Activated naive CD8-positive, alpha-beta T cell treated with anti-CD3 and anti-CD28 coated beads, Interleukin-2, amount 10 ng/mL, durations not matched to agents 7 days and 5 days (primary cell): Measurements from ENCODE around the gene NPHS1. TPM values are rescaled to one million over a fixed set of nuclear protein-coding genes. Genes with fewer than 3 reads are reported as not detected.
A peak's percentile ranks its signal among the peaks of the same experiment; 100 is the strongest.
"Not testable (repeated sequence)": the region's sequence is repeated elsewhere in the genome, so short reads cannot be mapped to it uniquely, and the experiment has no call there.

Experiments used
- ATAC-seq: fragments of 150-1000 bp; cut with Tn5 transposase; one replicate; pipeline ENCODE4 v1.10.0; 2021; ENCODE audit warnings: low read depth, moderate library complexity
- POLR2A ChIA-PET: fragments of 350-600 bp; sonication (Branson Sonifier 250); formaldehyde crosslinking; loops from one replicate; lab custom pipeline; 2021; ENCODE audit warnings: antibody characterized with exemption; lab: Charles Lee
- DNase-seq: peaks from one replicate; pipeline ENCODE4 v3.0.0; 2021
- H3K27ac Mint-ChIP-seq: one replicate; pipeline ENCODE4 v1.8.0; 2022; ENCODE audit warnings: mild to moderate bottlenecking, mixed read lengths
- H3K27me3 Mint-ChIP-seq: one replicate; pipeline ENCODE4 v1.8.0; 2022; ENCODE audit warnings: mild to moderate bottlenecking, moderate library complexity, mixed read lengths
- H3K36me3 Mint-ChIP-seq: one replicate; pipeline ENCODE4 v1.8.0; 2021; ENCODE audit warnings: mild to moderate bottlenecking, mixed read lengths
- H3K4me1 Mint-ChIP-seq: one replicate; pipeline ENCODE4 v1.8.0; 2021; ENCODE audit warnings: mixed read lengths
- H3K4me3 Mint-ChIP-seq: one replicate; pipeline ENCODE4 v1.8.0; 2022; ENCODE audit warnings: mild to moderate bottlenecking, moderate library complexity, mixed read lengths
- H3K9me3 Mint-ChIP-seq: one replicate; pipeline ENCODE4 v1.8.0; 2021; ENCODE audit warnings: mixed read lengths
- total RNA-seq, 2 experiments: library from RNA; stranded (reverse); gene quantifications; one replicate each; pipeline ENCODE4 v1.2.3, GENCODE V29; 2021

The NPHS1 gene, protein sequence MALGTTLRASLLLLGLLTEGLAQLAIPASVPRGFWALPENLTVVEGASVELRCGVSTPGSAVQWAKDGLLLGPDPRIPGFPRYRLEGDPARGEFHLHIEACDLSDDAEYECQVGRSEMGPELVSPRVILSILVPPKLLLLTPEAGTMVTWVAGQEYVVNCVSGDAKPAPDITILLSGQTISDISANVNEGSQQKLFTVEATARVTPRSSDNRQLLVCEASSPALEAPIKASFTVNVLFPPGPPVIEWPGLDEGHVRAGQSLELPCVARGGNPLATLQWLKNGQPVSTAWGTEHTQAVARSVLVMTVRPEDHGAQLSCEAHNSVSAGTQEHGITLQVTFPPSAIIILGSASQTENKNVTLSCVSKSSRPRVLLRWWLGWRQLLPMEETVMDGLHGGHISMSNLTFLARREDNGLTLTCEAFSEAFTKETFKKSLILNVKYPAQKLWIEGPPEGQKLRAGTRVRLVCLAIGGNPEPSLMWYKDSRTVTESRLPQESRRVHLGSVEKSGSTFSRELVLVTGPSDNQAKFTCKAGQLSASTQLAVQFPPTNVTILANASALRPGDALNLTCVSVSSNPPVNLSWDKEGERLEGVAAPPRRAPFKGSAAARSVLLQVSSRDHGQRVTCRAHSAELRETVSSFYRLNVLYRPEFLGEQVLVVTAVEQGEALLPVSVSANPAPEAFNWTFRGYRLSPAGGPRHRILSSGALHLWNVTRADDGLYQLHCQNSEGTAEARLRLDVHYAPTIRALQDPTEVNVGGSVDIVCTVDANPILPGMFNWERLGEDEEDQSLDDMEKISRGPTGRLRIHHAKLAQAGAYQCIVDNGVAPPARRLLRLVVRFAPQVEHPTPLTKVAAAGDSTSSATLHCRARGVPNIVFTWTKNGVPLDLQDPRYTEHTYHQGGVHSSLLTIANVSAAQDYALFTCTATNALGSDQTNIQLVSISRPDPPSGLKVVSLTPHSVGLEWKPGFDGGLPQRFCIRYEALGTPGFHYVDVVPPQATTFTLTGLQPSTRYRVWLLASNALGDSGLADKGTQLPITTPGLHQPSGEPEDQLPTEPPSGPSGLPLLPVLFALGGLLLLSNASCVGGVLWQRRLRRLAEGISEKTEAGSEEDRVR (N-terminal part only)
- under 1 TPM in 1 of 2 experiments, not detected in 1; 0.40 TPM for total RNA-seq

DNA sequence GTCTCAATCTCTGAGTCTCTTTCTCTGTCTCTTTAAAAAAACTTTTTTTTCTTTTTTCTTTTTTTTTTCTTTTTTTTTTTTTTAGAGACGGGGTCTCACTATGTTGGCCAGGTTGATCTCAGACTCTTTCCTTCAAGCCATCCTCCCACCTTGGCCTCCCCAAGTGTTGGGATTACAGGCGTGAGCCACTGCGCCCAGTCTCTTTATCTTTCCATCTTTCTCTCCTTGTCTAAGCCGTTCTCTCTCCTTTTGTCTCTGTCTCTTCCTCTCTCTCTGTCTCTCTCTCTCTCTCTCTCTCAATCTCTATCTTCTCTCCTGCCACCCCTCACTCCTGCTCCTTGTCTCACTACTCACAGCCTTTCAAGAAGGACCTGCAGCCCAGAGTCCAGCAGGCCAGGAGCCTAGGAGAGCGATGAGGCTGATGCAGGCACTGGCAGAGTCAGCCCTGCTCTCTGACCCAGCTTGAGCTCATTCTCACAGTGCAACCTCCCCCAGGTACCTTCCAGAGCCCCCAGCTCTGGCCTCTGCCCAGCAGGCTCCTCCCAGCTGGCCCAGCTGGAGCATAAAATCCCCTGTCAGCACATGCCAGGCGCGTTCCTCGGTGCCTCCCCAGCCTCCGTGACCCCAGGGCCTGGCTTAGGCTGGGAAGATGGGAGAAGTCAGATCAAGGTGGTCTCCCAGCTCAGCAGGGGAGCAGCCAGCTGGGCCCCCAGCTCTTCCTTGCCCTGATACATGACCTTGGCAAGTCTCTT, at the start of gene NPHS1:
TSS of gene NPHS1 (minus strand) at position 476 of the 752 bp plus-strand sequence. CDS start 667 bp downstream, outside the sequence.
- no peaks in the 10 kb centered on the region for H3K9me3 Mint-ChIP-seq
- H3K36me3 Mint-ChIP-seq = no peaks in the 10 kb centered on the region
- POLR2A ChIA-PET = interaction anchor here (0.8 kb wide), 1 partner anchor 79 kb away, joined by 3 read pairs; no protein-coding TSS in a partner anchor
- H3K27ac Mint-ChIP-seq = no peak within 1 kb of the TSS
- no peak for DNase-seq
- peaks cover 5% of the 10 kb centered on the region for H3K4me1 Mint-ChIP-seq
- H3K4me3 Mint-ChIP-seq = peak within 1 kb of the TSS; percentile 28
- ATAC-seq = no peak
- peaks cover 48% of the 10 kb centered on the region for H3K27me3 Mint-ChIP-seq

DNA sequence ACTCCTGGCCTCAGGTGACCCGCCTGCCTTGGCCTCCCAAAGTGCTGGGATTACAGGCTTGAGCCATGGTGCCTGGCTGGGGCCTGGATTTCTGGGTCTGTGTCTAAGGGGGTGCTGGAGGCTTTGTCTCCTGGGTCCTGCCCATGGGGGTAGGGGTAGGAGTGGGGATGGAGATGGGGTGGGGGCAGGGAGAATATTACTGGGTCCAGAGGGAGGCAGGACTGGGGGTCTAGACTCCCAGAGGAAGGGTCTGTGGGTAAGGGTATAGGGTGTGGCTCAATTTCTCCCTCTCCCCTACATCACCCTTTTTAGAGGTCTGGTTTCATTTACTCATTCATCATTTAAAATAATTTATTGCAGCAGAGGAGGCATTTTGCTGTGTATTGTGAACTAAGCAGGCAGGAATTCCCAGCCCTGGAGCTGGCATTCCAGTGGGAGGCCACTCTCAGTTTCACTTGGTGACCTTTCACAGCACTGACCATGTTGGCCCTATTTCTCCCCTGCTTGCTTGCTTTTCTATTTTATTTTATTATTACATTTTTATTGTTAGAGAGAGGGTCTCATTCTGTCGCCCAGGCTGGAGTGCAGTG, 48.8 kb upstream of the NPHS1 start:
- H3K27me3 Mint-ChIP-seq = no peaks in the 10 kb centered on the region
- POLR2A ChIA-PET = interaction anchor here (0.7 to 2.3 kb wide), 11 partner anchors 10 to 190 kb away, joined by 3 to 36 read pairs (median 3); partner anchors contain the start of gene LIN37
- ATAC-seq (no peak), DNase-seq (no peak)
- H3K27ac Mint-ChIP-seq = peak overlapping the region; percentile 97
- peak overlapping the region; percentile 92 for H3K4me3 Mint-ChIP-seq
- H3K36me3 Mint-ChIP-seq = peaks cover 17% of the 10 kb centered on the region
- H3K9me3 Mint-ChIP-seq = no peaks in the 10 kb centered on the region
- H3K4me1 Mint-ChIP-seq = peaks cover 40% of the 10 kb centered on the region

DNA sequence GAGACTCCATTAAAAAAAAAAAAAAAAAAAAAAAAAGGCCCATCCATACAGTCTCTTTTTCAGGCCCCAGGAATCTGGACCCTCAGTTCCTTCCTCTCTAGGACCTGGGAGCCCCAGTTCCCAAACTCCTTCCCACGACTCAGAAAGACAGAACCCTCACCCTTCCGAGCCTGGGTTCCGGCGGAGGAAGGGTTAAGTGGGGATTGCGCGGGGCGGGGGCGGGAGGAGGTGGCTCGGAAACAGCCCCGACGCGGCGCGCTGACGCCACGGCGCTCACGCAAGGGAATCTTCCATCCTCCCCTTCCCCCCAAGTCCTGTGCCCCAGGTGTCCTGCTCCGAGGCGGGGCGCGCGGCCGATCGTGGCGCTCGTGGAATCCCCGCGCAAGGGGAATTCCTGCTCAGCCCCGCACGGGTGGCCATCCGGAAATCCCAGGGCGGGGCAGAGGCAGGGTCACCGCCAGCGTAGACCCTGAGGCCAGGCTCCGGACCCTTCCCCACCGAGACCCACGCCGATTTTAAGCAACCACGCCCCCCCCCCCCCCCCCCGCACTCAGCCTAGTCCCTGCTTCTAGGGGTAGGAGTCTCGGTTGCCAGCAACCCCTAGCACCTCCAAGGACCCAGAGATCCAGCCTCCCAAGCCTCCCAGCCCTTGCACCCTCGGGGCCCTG, 47.4 kb upstream of the NPHS1 start:
- Mint-ChIP-seq H3K36me3 (peaks cover 22% of the 10 kb centered on the region), H3K27me3 (no peaks in the 10 kb centered on the region), H3K9me3 (no peaks in the 10 kb centered on the region), H3K4me3 (peak overlapping the region; percentile 92), H3K27ac (peak overlapping the region; percentile 97), H3K4me1 (peaks cover 34% of the 10 kb centered on the region)
- ATAC-seq = peak; percentile 41
- POLR2A ChIA-PET = interaction anchor here (0.6 to 2.3 kb wide), 5 partner anchors 8 to 395 kb away, joined by 3 to 36 read pairs (median 3); partner anchors contain the start of gene LIN37
- DNase-seq = peak; percentile 87

DNA sequence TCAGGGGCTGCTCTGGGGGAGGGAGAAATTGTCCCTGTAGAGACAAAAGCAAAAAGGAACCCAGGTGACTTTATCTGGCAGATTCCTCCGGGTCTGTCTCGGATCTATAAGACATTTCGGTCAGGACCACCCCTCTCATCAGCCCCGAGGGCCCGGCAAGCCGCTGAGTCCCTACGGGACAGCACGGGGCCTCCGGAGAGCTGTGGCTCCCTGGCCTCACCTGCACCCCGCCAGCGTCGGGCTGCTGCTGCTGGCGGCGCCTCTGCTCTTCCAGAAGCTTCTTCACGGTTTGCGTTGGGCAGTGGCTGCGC, 46.1 kb upstream of the NPHS1 start:
- no peaks in the 10 kb centered on the region for H3K27me3 Mint-ChIP-seq
- ATAC-seq (no peak), DNase-seq (peak; percentile 46)
- peaks cover 21% of the 10 kb centered on the region for H3K36me3 Mint-ChIP-seq
- peak overlapping the region; percentile 92 for H3K4me3 Mint-ChIP-seq
- POLR2A ChIA-PET = interaction anchor here (0.9 to 1.3 kb wide), 2 partner anchors 11 to 33 kb away, joined by 4 to 5 read pairs; no protein-coding TSS in a partner anchor
- peak overlapping the region; percentile 97 for H3K27ac Mint-ChIP-seq
- no peaks in the 10 kb centered on the region for H3K9me3 Mint-ChIP-seq
- peaks cover 24% of the 10 kb centered on the region for H3K4me1 Mint-ChIP-seq

DNA sequence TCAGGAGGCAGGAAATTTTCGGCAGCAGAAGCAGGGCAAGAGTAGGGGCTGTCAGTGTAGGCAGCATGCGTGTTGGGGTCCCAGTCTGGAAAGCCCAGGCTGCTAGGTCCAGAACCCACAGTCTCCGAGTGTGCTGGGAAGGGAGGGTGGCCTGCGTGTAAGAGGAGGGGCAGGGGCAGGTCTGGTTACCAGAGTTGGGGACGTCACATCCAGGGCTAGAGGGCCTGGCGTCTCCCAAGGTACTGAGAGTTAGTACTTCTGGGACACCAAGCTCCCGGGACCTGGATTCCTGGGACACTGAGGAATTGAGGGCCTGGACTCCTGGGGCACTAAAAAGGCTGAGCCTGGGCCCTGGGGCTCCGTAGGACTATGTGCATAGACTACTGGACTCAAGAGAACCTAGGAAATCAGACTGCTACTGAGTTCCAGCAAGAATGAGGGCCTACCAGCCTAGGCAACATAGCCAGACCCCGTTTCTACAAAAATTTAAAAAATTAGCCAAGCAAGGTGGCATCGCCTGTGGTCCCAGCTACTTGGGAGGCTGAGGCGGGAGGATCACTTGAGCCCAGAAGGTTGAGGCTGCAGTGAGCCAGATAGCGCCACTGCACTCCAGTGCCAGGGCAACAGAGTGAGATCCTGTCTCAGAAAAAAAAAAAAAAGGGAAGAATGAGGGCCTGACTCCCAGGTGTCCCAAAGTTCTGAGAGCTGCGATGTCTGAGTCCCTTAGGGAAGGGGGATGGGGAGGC, 45.6 kb upstream of the NPHS1 start:
- Mint-ChIP-seq H3K27ac (peak overlapping the region; percentile 97), H3K27me3 (no peaks in the 10 kb centered on the region), H3K4me1 (peaks cover 21% of the 10 kb centered on the region), H3K36me3 (peaks cover 22% of the 10 kb centered on the region), H3K9me3 (no peaks in the 10 kb centered on the region), H3K4me3 (peak overlapping the region; percentile 92)
- DNase-seq = no peak
- ATAC-seq = no peak
- POLR2A ChIA-PET = interaction anchor here (0.9 to 1.3 kb wide), 2 partner anchors 10 to 33 kb away, joined by 4 to 5 read pairs; no protein-coding TSS in a partner anchor

DNA sequence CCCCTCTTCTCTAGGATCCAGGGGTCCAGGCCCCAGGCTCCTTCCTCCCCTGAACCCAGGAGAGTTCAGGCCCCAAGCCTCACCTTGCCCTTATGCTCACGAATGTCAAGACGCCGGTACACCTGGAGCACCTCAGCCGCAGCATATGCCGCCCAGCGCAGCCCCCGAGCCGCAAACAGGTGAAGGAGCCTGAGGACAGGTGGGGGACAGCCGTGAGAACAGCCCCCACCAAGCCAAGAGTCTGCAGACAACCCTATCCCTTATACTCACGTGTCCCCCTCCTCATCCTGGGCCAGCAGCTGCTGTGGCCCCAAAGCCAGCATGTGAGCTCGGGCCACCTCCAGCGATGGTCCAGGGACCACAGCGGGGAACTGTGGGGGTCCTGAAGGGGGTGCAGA, 44.3 kb upstream of the NPHS1 start:
- Mint-ChIP-seq H3K36me3 (peaks cover 26% of the 10 kb centered on the region), H3K4me1 (peaks cover 17% of the 10 kb centered on the region), H3K4me3 (no peak overlapping the region), H3K27me3 (no peaks in the 10 kb centered on the region), H3K9me3 (no peaks in the 10 kb centered on the region), H3K27ac (no peak overlapping the region)
- ATAC-seq (no peak), DNase-seq (no peak)
- POLR2A ChIA-PET = no interaction called here

DNA sequence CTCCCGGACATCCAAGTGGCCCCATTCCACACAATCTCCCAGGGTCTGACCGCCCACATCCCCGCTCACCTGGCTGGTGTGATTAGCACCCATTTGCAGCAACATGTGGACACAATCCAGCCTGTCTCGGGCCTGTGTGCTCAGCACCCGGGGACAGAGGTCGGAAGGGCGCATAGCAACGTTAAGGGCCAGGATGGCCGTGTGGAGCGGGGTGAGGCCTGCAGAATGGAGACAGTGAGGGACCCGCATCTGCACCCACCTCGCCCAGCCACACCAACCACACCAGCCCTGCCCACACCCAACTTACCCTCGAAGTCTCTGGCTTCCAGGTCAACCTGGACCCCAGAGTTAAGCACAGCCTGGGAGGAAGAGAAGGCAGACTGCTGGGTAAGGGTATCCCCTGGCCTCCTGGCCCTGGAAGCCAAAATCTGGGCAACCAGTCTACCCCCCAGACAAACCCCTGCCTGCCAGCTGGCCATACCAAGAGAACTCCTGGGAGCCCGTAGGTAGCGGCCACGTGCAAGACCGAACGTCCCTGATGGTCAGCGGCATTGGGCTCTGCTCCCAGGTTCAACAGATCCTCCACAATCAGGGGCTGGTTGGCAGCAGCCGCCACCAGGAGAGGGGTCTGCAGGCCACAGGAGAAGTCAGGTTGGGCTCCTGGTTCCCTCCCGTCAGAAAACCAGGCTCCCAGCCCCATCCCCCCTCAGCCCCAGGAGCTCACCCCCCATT, 43.8 kb upstream of the NPHS1 start:
- DNase-seq = no peak
- Mint-ChIP-seq H3K27me3 (no peaks in the 10 kb centered on the region), H3K27ac (no peak overlapping the region), H3K4me1 (peaks cover 15% of the 10 kb centered on the region), H3K4me3 (no peak overlapping the region), H3K36me3 (peaks cover 30% of the 10 kb centered on the region), H3K9me3 (no peaks in the 10 kb centered on the region)
- no peak for ATAC-seq
- POLR2A ChIA-PET = no interaction called here

DNA sequence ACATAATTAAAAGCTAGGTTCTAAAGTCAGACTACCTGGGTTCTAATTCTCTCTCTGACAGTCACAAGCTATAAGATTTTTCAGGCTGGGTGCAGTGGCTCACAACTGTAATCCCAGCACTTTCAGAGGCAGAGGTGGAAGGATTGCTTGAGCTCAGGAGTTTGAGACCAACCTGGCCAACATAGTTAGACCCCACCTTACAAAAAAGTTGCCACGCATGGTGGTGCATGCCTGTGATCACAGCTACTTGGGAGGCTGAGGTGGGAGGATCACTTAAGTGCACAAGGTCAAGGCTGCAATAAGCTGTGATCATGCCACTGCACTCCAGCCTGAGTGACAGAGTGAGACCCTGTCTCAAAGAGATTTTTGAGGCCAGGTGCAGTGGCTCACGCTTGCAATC, 42.0 kb upstream of the NPHS1 start:
- Mint-ChIP-seq H3K27ac (no peak overlapping the region), H3K9me3 (no peaks in the 10 kb centered on the region), H3K4me1 (peaks cover 18% of the 10 kb centered on the region), H3K27me3 (no peaks in the 10 kb centered on the region), H3K4me3 (no peak overlapping the region), H3K36me3 (peaks cover 41% of the 10 kb centered on the region)
- no peak for ATAC-seq
- no peak for DNase-seq
- POLR2A ChIA-PET = interaction anchor here (0.8 kb wide), 1 partner anchor 11 kb away, joined by 3 read pairs; no protein-coding TSS in a partner anchor

DNA sequence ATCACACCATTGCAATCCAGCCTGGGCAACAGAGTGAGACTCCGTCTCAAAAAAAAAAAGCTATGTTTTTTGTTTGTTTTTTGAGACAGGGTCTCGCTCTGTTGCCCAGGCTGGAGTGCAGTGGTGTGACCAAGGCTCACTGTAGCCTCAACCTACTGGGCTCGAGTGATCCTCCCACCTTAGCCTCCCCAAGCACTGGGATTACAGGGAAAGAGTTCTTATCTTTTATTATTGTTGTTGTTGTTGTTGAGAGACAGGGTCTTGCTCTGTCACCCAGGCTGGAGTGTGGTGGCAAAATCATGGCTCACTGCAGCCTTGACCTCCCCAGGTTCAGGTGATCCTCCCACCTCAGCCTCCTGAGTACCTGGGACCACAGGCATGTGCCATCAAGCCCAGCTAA, 39.5 kb upstream of the NPHS1 start:
- not testable (repeated sequence) for H3K27ac Mint-ChIP-seq, ATAC-seq

DNA sequence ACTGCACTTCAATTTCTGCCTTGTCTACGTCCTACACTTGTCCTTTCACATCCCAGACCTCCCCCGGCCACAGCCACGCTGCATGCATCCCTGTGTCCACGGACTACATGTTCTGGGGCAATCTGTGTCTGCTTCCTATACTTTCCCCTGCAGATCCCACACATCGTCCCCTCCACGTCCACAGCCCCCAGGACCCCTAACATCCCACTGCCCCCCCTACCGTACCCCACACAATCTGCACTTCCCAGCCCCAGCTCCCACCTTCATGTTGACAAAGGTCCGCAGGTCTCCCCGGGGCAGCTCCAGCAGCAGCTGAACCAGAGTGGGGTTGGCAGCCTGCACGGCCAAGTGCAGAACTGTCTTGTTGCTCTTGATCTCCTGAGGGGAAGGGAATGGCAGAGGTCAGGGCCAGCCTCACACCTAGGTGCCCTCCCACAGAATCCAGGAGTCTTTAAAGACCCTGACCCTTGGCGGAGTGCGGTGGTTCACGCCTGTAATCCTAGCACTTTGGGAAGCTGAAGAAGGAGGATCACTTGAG, 37.9 kb upstream of the NPHS1 start:
- H3K36me3 Mint-ChIP-seq = peaks cover 50% of the 10 kb centered on the region
- H3K4me3 Mint-ChIP-seq = no peak overlapping the region
- peaks cover 14% of the 10 kb centered on the region for H3K4me1 Mint-ChIP-seq
- H3K9me3 Mint-ChIP-seq = no peaks in the 10 kb centered on the region
- POLR2A ChIA-PET = no interaction called here
- peak; percentile 12 for ATAC-seq
- no peaks in the 10 kb centered on the region for H3K27me3 Mint-ChIP-seq
- DNase-seq = no peak
- H3K27ac Mint-ChIP-seq = no peak overlapping the region

More for the DNA sequence above, 39.5 kb upstream of the NPHS1 start:
- POLR2A ChIA-PET = interaction anchor here (0.7 to 1.4 kb wide), 3 partner anchors 9 to 160 kb away, joined by 3 to 5 read pairs (median 3); partner anchors contain the start of gene NFKBID
- not testable (repeated sequence) for H3K27me3 Mint-ChIP-seq, H3K9me3 Mint-ChIP-seq, H3K4me3 Mint-ChIP-seq, DNase-seq
- Mint-ChIP-seq H3K4me1 (peaks cover 14% of the 10 kb centered on the region), H3K36me3 (peaks cover 51% of the 10 kb centered on the region)
